Measurements from ENCODE around the gene CEP55. TPM values are rescaled to one million over a fixed set of nuclear protein-coding genes. Genes with fewer than 3 reads are reported as not detected.
"Not testable (repeated sequence)": the region's sequence is repeated elsewhere in the genome, so short reads cannot be mapped to it uniquely, and the experiment has no call there.

Gene CEP55
- total RNA-seq, 1 donor from 2014 or later = 0.59 TPM

DNA sequence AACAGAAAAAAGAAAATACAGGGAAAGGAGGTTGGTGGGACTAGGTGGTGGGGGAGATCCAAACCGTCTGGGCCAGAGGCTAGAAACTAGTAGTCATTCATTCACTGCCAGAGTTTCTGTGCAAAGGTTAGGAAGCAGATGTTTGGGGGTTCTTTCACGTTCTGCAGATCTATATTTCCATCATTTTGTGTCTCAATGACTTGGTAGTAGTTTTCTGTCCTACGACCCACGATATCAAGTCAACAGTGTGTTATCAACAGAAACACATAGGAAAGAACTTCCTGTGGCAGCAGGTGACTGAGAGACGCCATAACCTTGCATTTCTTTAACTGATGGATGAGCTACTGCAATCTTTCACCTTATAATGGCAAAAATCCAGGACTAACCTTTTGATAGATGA is 1.8 kb downstream of the CEP55 start:
- ATAC-seq (ENCODE audit: poor library complexity) (no peak), DNase-seq (no peak)
- intact Hi-C loops (cut with DNase I) = no loop called here

DNA sequence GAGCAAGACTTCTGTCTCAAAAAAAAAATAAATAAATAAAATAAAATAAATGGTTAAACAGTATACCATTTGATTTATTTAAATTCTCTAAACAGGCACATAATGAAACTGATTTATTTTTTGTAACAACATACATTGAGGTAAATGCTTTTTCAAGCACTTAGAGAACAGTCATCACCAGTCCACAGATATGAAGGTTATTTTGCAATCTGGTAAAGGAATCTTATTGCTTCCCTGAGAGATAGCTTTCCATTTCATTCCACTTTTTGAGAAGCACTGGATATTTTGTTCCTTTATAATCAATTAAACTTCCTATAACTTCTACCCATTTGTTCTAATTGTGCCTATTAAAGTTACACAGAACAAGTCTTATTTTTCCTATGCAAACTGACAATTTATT is 5.2 kb downstream of the CEP55 start:
- ATAC-seq (ENCODE audit: poor library complexity) (no peak), DNase-seq (no peak)
- intact Hi-C loops (cut with DNase I) = no loop called here

DNA sequence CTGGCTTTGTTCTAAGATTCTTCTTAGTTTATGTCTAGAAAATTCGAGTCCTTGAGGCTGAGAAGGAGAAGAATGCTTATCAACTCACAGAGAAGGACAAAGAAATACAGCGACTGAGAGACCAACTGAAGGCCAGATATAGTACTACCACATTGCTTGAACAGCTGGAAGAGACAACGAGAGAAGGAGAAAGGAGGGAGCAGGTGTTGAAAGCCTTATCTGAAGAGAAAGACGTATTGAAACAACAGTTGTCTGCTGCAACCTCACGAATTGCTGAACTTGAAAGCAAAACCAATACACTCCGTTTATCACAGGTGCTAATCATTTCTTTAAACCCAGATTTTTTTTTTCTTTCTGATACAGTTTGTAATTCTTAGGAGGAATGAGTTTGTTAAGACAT is 6.7 kb downstream of the CEP55 start:
- no peak for DNase-seq
- intact Hi-C loops (cut with DNase I) = no loop called here
- ATAC-seq (ENCODE audit: poor library complexity) = no peak

DNA sequence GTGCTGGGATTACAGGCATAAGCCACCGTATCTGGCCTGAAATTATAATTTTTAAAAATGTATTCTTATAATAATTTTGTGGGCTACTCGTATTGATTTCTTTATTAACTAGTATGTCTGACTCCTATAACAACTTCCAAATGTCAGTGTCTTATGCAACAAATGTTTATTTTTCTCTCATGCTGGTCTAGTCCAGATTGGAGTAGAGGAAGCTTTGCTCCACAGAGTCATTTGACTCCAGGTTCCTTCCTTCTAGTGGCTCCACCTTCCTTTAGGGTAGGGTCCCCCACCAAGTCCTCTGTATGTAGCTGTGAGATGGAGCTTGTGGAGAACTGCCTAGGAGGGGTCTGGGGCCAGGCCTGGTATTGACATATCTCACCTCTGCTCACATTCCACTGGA is 8.7 kb downstream of the CEP55 start:
- DNase-seq = no peak
- intact Hi-C loops (cut with DNase I) = no loop called here
- ATAC-seq (ENCODE audit: poor library complexity) = no peak

DNA sequence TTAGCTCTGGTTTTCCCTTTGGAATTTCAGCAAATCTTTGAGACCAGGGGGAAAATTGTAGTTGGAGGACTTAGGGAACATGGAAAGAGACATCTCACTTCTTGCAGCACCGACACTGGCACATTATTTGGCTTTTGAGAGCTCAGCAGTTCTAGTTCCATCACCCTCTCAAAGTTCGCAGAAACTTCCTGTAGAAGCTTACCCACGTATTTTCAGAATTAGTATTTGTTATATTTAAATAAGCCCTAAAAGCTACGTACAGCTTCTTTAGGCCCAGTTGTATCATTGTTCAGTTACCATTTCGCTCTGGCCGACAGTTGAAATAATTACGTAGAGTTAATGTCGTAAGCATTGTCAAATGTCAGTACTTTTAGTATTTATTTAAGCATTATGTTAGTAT is 13.4 kb downstream of the CEP55 start:
- ATAC-seq (ENCODE audit: poor library complexity) = no peak
- intact Hi-C loops (cut with DNase I) = loop anchor here (10.0 kb wide), 1 partner anchor 625 kb away; no protein-coding TSS in a partner anchor

DNA sequence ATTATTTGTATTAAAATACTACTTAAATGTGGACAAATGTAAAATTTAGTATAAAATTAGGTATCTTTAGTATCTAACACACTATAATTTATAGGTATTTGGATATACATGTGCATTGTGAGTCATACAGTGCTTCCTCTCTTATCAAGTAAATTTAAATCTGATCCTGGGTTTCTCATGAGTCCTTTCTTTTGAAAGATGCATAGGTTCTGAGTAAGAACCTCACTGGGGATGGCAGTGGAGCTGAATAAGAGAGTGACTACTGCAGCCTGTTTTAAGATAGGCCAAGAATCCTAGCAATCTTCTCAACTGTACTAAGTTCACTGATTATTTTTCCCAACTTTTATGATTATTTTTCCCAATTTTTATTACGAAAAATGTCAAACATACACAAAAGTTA is 16.2 kb downstream of the CEP55 start:
- intact Hi-C loops (cut with DNase I) = loop anchor here (10.0 kb wide), 1 partner anchor 628 kb away; no protein-coding TSS in a partner anchor
- ATAC-seq (ENCODE audit: poor library complexity) (no peak), DNase-seq (no peak)

More for the DNA sequence above, 13.4 kb downstream of the CEP55 start:
- no peak for DNase-seq

DNA sequence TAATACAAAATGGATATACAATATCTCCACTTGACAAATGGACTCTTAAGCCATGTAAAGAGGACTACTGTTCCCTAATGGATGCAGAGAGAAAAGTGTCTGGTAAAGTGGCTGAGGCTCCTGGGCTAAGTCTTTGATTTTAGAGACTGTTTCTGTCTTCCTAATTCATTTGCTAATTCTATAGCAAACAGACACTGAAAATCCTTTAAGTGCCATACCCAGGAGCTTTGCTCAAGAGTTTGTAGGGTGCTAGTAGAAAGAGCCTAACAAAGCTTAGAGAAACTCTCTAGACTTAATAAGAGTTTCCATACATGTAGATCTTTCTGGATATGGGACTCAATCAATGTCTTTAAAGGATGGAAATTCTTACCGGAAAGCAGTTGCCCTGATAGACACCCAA is 16.7 kb downstream of the CEP55 start:
- no peak for ATAC-seq (ENCODE audit: poor library complexity)
- no peak for DNase-seq
- intact Hi-C loops (cut with DNase I) = loop anchor here (10.0 kb wide), 1 partner anchor 628 kb away; no protein-coding TSS in a partner anchor

DNA sequence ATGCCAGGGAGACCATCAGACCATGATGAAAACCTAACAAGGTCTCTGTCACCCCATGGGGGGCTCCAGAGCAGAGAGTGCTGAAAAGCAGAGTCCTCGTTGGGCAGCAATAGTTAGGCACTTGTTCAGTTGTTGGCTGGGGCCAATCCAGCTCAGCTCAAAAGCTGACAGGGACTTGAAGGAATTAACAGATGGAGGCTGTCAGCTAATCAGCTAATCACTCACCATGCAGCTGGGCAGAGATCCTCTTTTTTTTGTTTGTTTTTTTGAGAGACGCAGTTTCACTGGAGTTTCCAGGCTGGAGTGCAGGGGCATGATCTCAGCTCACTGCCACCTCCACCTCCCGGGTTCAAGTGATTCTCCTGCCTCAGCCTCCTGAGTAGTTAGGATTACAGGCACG is 18.1 kb downstream of the CEP55 start:
- DNase-seq = no peak
- peak; percentile 30 for ATAC-seq (ENCODE audit: poor library complexity)
- intact Hi-C loops (cut with DNase I) = loop anchor here (10.0 kb wide), 1 partner anchor 630 kb away; no protein-coding TSS in a partner anchor

DNA sequence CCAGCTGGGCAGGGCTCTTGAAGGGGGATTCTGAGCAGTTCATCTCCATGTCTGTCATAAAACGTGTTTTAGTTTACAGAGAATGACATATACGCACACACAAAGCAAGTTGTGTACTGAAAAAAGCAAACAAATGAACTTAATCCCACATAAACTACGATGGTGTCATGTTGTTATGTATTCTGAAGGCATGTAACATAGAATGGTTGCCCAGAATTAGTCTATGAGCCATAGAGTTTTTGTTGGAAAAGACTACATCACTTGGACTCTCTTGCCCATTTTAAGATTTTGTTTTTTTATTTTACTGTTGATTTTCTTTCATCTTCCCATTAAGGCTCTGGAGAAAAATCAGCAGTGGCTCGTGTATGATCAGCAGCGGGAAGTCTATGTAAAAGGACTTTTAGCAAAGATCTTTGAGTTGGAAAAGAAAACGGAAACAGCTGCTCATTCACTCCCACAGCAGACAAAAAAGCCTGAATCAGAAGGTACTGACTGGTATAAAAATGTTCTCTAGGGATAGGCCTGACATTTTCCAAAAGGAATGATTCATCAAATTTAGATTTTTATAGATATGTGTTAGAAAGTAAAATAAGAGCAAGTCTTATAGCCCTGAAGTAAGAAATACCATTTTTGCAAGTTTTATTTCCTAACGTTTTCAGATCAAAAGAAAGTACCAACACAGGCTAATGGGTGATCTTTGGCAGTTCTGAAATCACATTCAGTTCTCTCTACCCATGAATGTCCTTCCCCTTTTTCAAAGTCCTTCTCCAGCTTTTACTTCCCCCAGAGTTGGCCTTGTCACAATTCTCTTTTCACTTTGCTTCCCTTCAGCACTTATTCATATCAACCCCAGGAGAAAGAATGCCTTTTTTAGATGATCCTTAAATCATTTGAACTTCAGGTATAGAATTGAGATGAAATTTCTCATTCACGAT is 18.9 kb downstream of the CEP55 start:
- ATAC-seq (ENCODE audit: poor library complexity) (peak; percentile 75), DNase-seq (no peak)
- intact Hi-C loops (cut with DNase I) = loop anchor here (10.0 kb wide), 1 partner anchor 631 kb away; no protein-coding TSS in a partner anchor

DNA sequence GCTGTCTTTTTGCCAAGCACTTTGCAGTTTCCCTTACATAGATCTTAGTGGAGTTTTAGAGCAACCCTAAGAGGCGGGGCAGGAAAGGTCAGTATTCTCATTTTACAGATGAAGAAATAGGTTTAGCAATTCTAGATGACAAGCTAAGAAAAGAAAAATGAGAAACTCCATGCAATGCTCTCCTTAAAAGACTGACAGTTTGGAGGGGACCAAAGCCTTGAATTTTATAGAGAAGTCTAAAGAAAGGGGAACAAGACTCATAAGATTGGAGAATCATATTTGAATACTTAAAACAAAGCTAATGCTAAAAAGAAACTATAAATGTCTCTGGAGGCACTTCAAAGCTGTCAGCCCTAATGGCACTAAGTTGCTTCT is 19.6 kb downstream of the CEP55 start:
- ATAC-seq (ENCODE audit: poor library complexity) (peak; percentile 38), DNase-seq (no peak)
- intact Hi-C loops (cut with DNase I) = loop anchor here (10.0 kb wide), 1 partner anchor 631 kb away; no protein-coding TSS in a partner anchor

DNA sequence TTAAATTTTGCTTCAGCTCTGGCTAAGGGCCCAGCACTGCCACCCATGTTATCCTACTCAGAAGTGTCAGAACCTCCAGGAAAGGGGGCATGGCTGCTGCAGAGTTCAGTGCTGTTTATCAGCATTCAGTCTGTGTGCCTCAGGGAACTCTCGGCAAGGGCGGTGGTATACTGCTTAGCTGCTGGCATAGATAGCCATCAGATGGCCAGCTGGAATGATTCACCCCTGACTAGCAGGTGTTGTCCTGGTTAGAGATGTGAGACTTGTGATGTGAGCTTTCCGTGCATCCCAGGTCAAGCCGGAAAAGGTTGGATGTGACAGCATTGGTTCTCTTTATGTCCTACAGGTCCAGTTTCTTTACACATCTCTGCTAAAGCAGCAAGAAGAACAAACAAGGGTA is 22.1 kb downstream of the CEP55 start:
- ATAC-seq (ENCODE audit: poor library complexity) = no peak
- DNase-seq = no peak
- intact Hi-C loops (cut with DNase I) = loop anchor here (10.0 kb wide), 1 partner anchor 634 kb away; no protein-coding TSS in a partner anchor

DNA sequence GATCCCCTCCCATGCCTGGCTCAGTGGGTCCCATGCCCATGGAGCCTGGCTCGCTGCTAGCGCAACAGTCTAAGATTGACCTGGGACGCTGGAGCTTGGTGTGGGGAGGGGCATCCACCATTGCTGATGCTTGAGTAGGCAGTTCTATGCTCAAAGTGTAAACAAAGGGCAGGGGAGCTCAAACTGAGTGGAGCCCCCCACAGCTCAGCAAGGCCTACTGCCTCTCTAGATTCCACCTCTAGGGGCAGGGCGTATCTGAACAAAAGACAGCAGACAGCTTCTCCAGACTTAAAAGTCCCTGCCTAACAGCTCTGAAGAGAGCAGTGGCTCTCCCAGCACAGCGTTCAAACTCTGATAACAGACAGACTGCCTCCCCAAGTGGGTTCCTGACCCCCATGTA is 38.9 kb downstream of the CEP55 start:
- intact Hi-C loops (cut with DNase I) = no loop called here
- no peak for ATAC-seq (ENCODE audit: poor library complexity)
- DNase-seq = no peak

DNA sequence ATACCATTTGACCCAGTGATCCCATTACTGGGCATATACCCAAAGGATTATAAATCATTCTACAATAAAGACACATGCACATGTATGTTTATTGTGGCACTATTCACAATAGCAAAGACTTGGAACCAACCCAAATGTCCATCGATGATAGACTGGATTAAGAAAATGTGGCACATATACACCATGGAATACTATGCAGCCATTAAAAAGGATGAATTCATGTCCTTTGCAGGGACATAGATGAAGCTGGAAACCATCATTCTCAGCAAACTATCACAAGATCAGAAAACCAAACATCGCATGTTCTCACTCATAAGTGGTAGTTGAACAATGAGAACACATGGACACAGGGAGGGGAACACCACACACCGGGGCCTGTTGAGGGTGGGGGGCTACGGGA is 44.5 kb downstream of the CEP55 start:
- ATAC-seq (ENCODE audit: poor library complexity); DNase-seq; intact Hi-C loops (cut with DNase I): not testable (repeated sequence)

DNA sequence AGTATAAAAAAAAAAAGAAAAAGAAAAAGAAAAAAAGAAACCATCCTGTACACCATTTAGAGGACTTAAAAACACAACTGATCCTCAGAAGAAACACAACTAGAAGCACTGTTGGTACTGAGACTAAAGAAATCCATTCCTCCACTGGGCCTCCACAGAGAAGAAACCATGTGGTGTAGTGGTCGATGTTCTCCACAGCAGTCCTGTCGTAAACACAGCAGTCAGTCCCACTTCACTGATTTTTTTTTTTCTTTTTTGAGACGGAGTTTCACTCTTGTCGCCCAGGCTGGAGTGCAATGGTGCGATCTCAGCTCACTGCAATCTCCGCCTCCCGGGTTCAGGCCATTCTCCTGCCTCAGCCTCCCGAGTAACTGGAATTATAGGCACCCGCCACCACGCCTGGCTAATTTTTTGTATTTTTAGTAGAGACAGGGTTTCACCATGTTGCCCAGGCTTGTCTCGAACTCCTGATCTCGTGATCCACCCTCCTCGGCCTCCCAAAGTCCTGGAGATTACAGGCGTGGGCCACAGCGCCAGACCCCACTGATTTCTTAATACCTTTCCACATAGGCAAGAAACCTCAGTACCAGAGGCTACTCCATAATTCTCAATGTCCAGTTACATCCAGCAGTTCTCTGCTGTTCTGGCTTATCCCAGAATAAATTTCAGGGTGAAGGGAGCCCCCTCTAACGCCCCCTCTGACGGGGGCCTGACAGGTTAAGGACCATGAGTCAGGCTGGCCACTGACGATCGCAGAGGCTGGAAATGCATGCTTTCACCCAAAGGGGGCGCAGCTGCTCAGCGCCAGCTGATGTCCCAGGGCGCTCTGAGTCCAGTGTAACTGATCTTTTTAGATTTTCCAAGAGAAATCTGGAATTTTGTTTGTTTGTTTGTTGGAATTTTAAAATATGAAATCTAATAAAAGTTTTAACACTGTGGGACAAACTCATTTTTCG is 45.3 kb downstream of the CEP55 start:
- ATAC-seq (ENCODE audit: poor library complexity) (peak; percentile 94), DNase-seq (peak; percentile 67)
- intact Hi-C loops (cut with DNase I) = no loop called here

DNA sequence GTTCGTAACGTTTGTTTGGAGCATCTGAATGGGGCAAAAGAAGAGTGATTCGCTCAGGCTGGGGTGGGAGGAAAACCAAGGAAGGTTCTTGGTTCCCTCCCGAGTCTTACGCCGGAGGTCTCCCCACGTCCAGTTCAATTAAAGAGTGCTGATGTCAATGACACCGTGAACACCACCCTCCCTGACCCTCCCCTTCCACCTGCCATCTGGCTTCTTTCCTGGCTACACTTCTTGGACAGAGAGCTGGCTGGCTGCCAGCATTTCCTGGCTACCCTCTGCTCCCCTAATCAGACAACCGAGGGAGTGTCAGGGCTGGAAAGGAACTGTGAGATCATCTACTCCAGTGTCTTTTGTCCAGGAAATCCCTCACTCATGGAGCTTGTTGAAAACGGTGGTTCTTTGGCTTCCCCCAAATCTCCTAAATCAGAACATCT is 46.0 kb downstream of the CEP55 start:
- ATAC-seq (ENCODE audit: poor library complexity) (peak; percentile 97), DNase-seq (peak; percentile 82)
- intact Hi-C loops (cut with DNase I) = no loop called here

DNA sequence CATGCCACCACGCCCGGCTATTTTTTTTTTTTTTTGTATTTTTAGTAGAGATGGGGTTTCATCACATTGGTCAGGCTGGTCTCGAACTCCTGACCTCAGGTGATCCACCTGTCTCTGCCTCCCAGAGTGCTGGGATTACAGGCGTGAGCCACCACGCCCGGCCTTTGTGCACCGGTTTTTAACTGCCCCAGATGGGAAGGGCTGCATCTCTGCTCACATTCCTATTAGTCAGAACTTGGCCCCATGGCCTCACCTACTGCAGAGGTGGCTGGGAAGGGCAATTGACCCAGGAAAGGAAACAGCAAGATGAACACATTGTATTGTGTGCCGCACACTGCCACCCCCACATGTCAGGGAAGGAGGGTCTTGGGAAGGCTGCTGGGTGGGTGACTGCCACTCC is 50.6 kb downstream of the CEP55 start:
- intact Hi-C loops (cut with DNase I); DNase-seq; ATAC-seq (ENCODE audit: poor library complexity): not testable (repeated sequence)

DNA sequence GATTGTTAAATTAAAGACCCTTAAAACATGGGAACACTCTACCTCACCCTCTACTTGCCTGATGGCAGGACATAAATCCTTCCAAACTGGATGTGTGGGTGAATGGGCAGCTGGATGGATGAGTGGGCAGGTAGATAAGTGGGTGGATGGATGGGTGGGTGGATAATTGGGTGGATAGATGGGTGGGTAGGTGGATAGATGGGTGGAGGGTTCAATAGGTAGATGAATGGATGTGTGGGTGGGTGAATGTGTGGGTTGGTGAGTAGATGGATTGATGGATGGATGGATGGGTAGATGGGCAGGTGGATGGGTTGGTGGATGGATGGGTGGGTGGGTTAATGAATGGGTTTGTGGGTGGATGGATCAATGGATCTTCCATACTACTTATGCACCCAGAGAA is 51.1 kb downstream of the CEP55 start:
- no peak for ATAC-seq (ENCODE audit: poor library complexity)
- no peak for DNase-seq
- intact Hi-C loops (cut with DNase I) = no loop called here

DNA sequence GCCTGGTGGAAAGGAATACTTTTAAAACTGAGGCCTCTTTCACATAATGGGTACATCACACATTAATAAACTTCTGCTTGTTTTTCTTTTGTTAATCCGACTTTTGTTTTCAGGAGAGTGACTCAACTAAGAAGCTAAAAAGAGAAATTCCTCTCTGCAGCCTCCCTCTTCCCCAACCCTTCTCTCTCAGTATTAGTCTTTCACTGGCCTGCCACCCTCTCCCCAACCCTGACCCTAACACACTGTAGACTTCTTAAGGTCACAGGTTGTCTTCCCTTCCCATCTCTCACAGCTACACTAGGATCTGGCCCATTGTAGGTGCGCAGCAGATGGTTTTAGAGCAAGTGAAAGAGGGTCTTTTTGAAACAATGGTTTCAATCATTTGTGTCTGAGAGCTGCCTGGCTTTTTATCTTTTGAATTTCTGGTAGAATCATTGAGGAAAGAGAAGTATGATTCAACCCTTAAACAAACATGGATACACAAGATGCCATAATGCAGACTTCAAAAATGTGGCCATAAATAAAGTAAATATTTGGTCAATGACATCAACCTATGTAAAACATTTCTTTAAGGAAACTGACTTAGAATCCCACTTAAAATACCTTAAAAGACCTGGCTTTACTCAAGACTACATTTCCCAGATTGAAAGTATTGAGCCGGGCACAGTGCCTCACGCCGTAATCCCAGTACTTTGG is 52.1 kb downstream of the CEP55 start:
- DNase-seq (no peak), ATAC-seq (ENCODE audit: poor library complexity) (no peak)
- intact Hi-C loops (cut with DNase I) = no loop called here
